Posterior cingulate gyrus (tissue), 11 donors: ENCODE results near the gene JSRP1.
A peak's percentile ranks its signal among the peaks of the same experiment; 100 is the strongest.

Experiments used
- DNase-seq, 10 donors: peaks; one replicate each; pipeline versions ENCODE4 v3.0.0 to v3.0.0-alpha.2; 2020 to 2021; ENCODE audit warnings: mixed read lengths in 3 of 10
- intact Hi-C: fragments of 100-400 bp; cut with DNase I; formaldehyde crosslinking; loops from one replicate; pipeline ENCODE4 v1.15.1; 2023

JSRP1 gene

DNA sequence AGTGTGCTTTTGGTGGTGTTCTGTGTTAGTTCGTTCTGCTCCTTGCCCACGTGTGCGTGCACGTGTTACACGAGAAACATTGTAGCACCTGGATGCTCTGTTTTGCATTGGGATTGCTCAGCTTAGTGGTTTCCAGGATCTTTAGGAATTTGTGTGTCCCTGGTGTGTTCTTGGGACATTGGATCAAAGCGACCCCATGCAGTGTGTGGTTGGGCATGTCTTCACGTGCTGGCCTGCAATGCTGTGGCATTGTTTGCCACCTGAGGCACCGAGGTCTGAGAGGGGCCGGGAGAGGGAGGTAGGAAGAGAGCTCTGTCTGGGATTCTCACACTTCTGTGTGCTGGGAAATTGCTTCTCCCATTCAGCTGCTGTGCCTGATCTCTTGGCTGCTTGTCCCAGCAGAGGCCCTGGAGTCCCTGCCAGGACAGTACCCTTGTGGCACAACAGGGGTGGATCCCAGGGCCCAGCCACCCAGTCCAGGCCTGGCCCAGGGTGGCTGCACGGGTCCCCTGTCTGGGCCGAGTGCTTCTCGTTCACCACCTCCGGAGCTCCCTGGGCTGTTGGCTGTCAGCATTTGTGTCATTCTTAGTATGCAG lies 31.4 kb downstream of the JSRP1 start:
- intact Hi-C loops: no loop called here
- no peak for DNase-seq

DNA sequence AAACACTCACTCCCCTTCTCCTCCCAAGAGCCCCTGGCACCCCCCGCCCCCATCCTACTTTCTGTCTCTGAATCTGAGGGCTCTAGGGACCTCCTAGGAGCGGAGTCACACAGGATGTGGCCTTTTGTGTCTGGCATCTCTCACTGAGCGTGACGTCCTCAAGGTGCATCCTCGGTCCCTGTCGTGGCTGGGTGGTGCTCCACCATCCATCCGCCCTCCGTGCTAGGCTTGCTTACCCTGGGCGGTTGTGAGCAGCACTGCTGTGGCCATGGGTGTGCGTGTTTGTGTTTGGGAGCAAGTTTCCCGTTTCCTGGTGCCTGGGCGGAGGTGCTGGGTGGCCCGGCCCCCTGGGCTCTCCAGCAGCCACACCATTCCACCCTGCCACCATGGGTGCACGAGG lies 32.3 kb downstream of the JSRP1 start:
- intact Hi-C loops: no loop called here
- DNase-seq: no peak

DNA sequence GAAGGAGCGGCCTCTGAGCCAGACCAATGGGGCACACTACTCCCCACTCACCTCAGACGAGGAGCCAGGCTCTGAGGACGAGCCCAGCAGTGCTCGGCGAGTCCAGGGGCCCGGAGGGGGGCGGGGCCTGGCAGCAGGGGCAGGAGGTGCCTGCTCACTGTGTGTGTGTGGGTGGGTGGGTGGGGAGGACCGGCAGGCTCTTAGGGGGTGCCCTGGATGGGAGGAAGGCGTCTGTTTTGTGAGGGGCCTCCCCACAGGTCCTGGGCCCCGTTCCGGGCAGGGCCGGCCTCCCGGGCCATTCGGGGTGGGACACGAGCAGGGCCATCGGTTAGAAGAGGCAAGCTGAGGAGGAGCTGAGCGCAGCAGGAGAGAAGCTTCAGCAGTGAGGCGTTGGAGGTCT lies 32.8 kb downstream of the JSRP1 start:
- DNase-seq: no peak

DNA sequence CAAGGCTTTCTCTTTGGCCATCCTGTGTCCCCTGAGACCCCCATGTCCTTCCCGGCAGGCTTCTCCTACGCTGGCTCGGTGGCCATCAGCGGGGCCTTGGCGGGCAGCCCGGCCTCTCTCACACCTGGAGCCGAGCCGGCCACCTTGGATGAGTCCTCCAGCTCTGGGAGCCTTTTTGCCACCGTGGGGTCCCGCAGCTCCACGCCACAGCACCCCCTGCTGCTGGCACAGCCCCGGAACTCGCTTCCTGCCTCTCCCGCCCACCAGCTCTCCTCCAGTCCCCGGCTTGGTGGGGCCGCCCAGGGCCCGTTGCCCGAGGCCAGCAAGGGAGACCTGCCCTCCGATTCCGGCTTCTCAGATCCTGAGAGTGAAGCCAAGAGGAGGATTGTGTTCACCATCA lies 34.3 kb downstream of the JSRP1 start:
- DNase-seq: no peak
- intact Hi-C loops: no loop called here

More for the DNA sequence above, 32.8 kb downstream of the JSRP1 start:
- intact Hi-C loops: no loop called here

DNA sequence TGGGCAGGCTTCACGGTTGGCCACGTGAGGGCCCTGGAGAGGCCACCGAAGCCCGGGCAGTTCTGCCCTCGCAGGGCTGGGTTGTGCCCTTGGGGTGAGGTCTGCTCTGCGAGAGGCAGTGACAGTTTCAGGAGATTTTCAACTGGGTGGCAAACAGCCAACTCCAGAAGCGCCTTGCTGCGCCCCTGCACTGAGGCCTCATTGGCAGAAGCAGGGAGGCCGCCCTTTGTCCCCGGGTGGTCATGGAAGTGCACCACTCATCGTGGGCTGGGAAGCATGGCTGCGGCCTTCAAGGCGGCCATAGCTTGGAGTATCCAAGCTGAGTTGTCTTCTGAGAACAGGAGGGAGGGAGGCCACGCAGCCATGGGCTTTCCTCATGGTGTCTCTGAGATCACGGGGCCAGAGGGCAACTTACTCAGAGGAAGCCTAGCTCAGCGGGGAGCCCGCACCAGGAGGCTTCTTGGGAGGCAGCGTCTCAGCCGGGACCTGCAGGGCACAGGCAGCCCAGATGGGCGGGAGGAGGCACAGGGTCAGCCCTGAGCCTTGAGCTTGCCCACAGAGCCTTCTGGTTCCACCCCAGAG lies 34.9 kb downstream of the JSRP1 start:
- intact Hi-C loops: no loop called here
- DNase-seq: no peak

GRCh38 chr19:2219726-2220125 lies 36.5 kb downstream of the JSRP1 start:
- intact Hi-C loops: no loop called here
- no peak for DNase-seq

DNA sequence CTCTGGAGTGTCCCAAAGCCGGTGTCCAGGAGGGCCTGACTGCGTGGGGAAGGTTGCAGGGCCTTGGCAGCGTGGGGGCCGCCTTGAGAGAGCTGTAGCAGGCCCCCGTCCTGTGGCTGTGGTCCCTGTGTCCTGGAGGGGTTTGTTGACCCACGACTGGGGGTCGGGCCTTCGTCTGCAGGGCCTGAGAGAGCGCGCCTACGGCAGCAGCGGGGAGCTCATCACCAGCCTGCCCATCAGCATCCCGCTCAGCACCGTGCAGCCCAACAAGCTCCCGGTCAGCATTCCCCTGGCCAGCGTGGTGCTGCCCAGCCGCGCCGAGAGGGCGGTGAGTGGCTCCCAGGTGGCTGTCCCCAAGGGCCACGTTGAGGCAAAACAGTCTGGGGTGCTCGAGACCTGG lies 38.6 kb downstream of the JSRP1 start:
- no peak for DNase-seq
- intact Hi-C loops: no loop called here

DNA sequence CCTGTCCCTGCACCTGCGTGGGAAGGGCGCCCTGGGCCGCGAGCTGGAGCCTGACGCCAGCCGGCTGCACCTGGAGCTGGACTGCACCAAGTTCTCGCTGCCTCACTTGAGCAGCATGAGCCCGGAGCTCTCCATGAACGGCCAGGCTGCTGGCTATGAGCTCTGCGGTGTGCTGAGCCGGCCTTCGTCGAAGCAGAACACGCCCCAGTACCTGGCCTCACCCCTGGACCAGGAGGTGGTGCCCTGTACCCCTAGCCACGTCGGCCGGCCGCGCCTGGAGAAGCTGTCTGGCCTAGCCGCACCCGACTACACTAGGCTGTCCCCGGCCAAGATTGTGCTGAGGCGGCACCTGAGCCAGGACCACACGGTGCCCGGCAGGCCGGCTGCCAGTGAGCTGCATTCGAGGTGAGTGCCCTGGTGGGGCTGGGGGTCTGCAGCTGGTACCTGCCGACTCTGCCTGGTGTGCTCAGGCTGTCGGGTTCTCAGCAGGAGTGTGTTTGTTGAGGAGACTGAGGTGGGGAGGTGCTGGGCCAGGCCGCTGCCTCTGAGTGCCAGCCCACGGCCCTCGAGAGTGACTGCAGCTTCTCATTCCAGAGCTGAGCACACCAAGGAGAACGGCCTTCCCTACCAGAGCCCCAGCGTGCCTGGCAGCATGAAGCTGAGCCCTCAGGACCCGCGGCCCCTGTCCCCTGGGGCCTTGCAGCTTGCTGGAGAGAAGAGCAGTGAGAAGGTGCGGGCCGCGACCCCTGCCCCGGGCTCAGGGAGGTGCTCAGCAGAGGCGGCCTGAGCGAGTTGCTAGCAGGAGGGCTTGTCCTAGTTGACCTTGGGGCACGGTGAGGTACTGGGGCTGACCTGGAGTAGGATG lies 39.6 kb downstream of the JSRP1 start:
- intact Hi-C loops: no loop called here
- DNase-seq: no peak

DNA sequence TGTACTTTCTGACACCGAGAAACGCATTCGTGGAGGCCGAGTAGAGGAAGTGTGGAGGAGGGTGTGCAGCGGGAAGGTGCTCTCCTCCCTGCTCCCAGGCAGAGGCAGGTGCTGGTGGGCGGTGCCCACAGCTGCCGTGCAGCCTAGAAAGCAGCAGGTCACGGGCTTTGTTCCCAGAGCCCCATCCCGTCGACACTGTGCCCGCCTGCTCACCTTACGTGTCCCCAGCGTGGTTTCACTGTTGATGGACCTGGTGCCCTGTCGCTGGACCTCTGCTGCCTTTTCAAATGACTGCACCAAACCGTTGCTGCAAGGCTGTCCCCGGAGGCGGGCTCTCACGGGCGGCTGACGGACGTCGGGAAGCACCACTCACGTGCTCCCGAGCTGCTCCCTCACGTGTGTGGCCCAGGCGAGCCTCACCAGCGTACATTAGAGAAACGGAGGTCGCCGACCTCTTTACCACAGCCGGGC lies 40.9 kb downstream of the JSRP1 start:
- intact Hi-C loops: no loop called here
- DNase-seq: no peak

DNA sequence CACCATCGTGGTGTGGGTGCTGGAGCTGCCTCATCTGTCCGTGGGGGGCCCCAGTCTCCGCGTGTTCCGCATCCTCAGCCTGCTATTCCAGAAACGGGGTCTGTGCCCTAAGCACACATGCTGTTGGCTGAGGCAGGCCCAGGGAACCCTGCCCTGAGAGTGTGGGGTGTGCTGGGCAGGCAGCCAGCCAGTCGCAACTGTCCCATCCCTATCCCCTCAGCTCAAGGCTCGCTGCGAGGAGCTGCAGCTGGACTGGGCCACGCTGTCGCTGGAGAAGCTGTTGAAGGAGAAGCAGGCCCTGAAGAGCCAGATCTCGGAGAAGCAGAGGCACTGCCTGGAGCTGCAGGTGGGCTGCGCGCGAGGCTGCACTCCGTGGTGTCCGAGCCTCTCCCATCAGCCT lies 42.0 kb downstream of the JSRP1 start:
- intact Hi-C loops: no loop called here
- no peak for DNase-seq

GRCh38 chr19:2213799-2214198 lies 42.4 kb downstream of the JSRP1 start:
- intact Hi-C loops: no loop called here
- peak in 4 of 10 donors; percentile 17 to 91 (median 36) for DNase-seq

DNA sequence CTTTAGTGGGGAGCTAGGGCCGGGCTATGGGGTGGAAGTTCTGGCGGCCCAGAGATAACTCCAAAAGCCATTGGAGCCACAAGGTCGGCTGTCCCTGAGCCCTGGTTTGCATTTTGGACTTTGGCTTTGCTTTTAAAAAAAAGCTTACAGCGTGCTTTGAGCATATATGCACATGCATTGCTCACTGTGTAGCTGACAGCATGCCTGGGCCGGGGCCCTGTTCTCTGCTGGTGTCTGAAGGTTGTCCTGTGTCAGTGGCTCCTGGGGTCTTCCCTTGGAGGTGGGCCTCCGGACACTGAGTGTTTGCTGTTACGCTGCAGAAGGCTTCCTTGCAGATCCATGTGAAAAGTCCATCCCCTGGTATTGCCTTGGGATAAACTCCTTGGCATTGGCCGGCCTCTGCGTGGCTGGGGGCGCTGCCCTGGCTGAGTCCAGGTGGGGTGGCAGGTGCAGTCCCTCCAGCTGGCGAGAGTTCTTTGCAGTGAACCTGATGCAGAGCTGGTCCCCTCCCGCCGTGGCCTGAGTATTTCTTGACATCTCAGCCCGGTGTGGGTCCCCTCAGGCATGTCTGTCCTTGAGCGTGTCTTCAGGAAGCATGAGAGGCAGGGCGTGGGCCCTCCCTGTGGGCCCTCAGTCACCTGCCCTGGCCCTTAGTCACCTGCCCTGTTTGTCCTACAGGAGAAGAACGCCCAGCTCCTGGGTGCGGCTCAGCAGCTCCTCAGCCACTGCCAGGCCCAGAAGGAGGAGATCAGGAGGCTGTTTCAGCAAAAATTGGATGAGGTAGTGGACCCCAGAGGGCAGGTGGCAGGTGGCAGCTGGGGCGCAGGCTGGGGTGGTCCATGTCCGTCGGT lies 43.1 kb downstream of the JSRP1 start:
- intact Hi-C loops: no loop called here
- no peak for DNase-seq

GRCh38 chr19:2210987-2211740 lies 45.1 kb downstream of the JSRP1 start:
- intact Hi-C loops: no loop called here
- no peak for DNase-seq

DNA sequence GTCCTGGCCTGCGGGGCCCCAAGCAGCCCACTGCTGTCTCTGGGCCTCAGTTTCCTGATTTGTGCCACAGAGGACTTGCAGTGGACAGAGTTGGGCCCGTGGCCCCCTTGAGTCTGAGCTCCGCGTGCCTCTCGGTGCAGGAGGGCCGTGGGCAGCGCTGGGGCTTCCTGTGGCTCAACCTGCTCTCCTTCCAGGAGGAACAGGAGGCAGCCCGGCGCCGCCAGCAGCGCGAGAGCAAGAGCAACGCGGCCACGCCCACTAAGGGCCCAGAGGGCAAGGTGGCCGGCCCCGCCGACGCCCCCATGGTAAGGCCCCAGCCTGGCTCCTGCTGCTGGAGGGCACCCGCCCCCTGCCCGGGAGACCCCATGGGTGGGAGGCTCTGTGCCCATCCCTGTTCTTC lies 46.0 kb downstream of the JSRP1 start:
- intact Hi-C loops: no loop called here

GRCh38 chr19:2209408-2209807 lies 46.8 kb downstream of the JSRP1 start:
- intact Hi-C loops: no loop called here

More for the DNA sequence above, 46.0 kb downstream of the JSRP1 start:
- no peak for DNase-seq

DNA sequence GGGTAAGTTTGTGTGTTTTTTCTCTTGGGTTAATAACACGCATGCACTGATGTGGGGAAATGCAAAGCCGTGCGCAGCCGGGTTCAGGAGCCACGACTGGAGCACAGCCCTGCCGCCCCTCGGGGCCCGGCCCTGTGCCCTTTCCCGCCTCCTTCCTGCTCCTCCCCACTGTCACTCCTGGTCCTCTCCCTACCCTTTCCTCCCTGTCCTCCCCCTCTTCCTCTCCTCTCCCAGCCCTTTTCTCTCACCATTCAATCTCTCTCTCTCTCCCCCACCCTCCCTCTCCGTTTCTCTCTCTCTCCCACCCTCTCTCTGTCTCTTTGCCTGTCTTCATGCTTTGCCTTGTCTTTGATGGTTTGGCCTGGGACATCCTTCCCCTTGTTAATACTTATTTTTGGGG lies 47.2 kb downstream of the JSRP1 start:
- intact Hi-C loops: no loop called here
- no peak for DNase-seq

More at GRCh38 chr19:2209408-2209807, 46.8 kb downstream of the JSRP1 start:
- no peak for DNase-seq

DNA sequence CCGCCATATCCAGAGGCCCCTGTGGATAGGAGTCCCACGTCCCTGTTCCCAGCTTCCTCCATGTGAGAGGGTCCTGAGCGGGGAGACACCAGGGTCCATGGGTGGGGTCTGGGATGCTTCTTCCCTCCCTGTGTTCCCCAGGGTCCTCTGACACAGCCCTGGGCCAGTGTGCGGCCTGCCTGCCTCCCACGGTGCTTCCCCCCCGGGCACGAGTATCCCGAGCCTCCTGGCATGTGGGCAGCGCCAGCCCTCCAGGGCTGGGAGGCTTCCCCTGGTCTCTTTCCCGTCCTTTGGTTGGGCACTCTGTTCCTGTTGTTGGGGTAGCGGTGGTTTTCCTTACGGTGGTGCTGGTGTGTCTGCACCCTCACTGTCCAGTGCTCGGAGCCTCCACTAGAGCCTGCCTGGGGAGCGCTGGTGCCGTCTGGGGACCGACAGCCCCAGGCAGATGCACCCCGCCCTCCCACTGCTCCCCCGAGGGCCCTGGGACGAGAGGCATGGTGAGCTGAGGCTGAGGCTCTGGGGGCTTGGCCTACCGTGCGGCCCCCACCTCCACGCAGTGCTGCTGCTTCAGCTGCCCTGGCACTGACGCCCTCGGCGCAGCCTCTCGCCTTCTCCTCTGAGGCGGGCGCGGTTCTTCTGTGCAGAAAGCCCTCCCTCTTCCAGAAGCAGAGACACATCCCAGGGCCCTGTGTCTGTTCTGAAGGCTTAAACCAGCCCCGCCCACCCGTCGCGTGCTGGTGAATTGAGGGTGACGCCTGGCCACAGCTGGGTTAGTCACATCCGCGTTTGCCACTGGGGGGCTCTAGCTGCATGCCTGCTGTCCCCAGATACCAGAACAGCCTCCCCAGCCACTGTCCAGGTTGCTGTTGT lies 48.0 kb downstream of the JSRP1 start:
- DNase-seq: no peak
- intact Hi-C loops: no loop called here

- intact Hi-C loops: no loop called here
- DNase-seq: no peak
These were observed 49.2 kb downstream of the JSRP1 start for GRCh38 chr19:2207008-2207407.

DNA sequence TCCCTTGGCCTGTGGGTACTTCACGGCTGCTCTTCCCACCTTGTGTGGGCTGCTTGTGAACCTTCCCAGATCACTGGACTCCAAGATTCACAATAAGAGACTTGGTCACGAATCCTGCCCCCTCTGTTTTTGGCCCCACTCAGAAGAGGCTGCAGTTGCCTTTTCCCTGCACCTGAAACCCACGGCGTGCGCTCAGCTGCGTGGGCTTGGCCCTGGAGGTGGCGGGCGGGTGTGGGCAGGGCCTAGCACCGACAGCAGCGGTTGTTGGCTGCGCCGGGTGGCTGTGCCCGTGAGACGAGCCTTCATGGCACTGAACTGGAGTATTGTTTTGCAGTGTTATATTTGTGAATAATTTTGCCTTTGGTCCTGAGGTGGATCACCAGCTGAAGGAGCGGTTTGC lies 53.9 kb downstream of the JSRP1 start:
- intact Hi-C loops: no loop called here
- no peak for DNase-seq
